GM12873 (cell line): Measurements from ENCODE around the gene TMEM117.

Experiments
- TF ChIP-seq, protein P1 (sequence below): IDR thresholded peaks from 2 replicates; pipeline ENCODE4 v1.5.1; 2012; ENCODE audit warnings: low read depth, mild to moderate bottlenecking, moderate library complexity, low read length, control low read depth; ENCODE audit not compliant: insufficient read depth; ENCODE audit errors: missing control alignments

Gene TMEM117

DNA sequence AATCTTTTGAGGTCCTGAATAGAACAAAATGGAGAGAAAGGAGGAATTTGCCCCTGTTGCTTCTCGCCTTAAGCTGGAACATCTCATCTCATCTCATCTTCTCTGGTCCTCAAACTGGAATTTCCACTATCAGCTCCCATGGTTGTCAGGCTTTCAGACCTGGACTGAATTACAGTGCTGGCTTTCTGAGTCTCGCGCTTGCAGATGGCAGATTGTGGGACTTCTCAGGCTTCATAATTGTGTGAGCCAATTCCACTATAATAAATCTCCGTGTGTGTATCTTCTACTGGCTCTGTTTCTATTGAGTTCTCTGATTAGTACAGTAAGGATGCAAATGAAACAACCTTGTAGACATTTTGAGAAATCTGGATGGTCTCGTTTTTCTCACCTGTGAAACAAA is 199.0 kb downstream of the TMEM117 start:
- TF ChIP-seq, protein P1, sequence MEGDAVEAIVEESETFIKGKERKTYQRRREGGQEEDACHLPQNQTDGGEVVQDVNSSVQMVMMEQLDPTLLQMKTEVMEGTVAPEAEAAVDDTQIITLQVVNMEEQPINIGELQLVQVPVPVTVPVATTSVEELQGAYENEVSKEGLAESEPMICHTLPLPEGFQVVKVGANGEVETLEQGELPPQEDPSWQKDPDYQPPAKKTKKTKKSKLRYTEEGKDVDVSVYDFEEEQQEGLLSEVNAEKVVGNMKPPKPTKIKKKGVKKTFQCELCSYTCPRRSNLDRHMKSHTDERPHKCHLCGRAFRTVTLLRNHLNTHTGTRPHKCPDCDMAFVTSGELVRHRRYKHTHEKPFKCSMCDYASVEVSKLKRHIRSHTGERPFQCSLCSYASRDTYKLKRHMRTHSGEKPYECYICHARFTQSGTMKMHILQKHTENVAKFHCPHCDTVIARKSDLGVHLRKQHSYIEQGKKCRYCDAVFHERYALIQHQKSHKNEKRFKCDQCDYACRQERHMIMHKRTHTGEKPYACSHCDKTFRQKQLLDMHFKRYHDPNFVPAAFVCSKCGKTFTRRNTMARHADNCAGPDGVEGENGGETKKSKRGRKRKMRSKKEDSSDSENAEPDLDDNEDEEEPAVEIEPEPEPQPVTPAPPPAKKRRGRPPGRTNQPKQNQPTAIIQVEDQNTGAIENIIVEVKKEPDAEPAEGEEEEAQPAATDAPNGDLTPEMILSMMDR, result no peak

DNA sequence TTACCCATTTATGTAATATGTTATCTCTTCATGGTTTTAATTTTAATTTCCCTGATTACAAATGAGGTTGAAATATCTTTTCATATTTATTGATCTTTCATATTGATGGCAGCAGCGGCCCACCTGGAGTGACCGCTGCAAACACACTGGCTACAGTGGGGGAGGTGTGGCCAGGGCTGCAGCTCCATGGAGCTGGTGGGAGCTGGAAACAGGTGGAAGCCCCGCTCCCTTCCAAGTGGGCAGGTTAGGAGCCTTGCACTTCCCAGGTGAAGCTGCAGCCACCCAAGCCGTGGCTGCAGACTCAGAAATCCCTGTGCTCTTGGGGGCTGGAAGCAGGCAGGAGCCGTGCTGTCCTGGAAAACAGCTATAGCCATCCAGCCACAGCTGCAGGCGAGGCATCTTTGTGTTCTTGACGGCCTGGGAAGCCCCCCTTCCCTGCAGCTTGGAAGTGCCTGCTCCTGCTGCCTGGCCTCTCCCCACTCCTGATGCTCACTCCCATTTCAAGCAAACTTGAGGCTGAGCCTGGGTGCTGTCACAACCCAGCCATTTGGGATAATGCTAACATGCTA is 201.1 kb downstream of the TMEM117 start:
- TF ChIP-seq, protein P1, result no peak

DNA sequence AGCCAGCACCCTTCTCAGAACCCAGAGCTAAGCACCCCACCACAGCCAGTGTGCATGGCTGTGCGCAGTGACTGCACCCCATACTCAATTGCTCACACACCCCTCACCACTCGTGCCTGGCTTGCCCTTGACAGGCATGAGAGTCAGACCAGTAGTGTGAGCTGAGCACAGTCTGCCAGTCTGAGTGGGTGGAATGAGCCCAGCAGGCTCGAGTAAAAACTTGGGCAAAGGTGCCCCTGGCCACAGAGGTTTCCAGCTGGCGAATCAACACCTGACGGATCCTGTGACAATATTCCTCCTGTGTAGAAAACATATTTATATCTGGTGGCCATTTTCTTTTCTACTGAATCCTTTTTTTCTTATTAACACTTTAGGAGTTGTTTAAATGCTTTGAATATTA is 202.5 kb downstream of the TMEM117 start:
- TF ChIP-seq, protein P1, result no peak

- TF ChIP-seq, protein P1, result no peak
Measured at GRCh38 chr12:44046732-44047417, 211.0 kb downstream of the TMEM117 start.

DNA sequence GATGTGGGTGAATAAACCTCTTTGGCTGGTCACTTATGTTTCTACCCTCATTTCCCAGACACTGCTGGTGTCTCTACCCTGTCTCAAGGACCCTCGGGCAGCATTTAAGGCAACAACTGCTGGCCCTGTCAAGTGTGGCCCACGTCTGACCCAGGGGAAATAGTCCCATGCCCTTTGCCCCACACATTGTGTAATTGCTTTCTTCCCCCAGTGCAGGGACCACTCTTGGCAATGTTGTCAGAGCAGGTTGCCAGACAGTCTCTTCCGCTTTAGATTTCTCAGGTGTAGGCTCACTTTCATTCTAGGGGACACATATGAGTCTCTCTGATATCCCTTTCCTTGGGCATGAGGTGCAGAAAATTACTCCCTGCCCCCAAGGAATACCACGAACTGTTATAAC is 216.7 kb downstream of the TMEM117 start:
- TF ChIP-seq, protein P1, result no peak

GRCh38 chr12:44053549-44054127 is 217.8 kb downstream of the TMEM117 start:
- TF ChIP-seq, protein P1, result no peak

GRCh38 chr12:44054281-44054680 is 218.4 kb downstream of the TMEM117 start:
- TF ChIP-seq, protein P1, result no peak
